Ovary (tissue), 9 donors: ENCODE measurements around the gene CAPN5. TPM values are rescaled to one million over a fixed set of nuclear protein-coding genes. Genes with fewer than 3 reads are reported as not detected.

Experiments used
- DNase-seq, 5 donors: peaks; one replicate each; pipeline ENCODE4 v3.0.0-alpha.2; 2019 to 2020
- H3K27ac ChIP-seq, 2 donors: fragments of 200-600 bp; one replicate each; pipeline versions ENCODE4 v1.5.1 to v1.8.0; 2019 to 2022
- H3K27me3 ChIP-seq: fragments of 200-600 bp; one replicate; pipeline ENCODE4 v1.8.0; 2022
- H3K36me3 ChIP-seq: fragments of 200-600 bp; sonication (generic); one replicate; pipeline ENCODE4 v1.5.1; 2019
- H3K4me1 ChIP-seq: one replicate; pipeline ENCODE4 v1.8.1; 2013; ENCODE audit warnings: mild to moderate bottlenecking, moderate library complexity; ENCODE audit not compliant: insufficient read depth
- H3K4me3 ChIP-seq: fragments of 200-600 bp; sonication (generic); one replicate; pipeline ENCODE4 v1.5.1; 2017
- H3K9me3 ChIP-seq, 2 donors: fragments of 200-600 bp in 1 of 2; sonication (generic) in 1 of 2; one replicate each; pipeline versions ENCODE4 v1.5.1 to v1.8.1; 2013 to 2019; ENCODE audit warnings: mild to moderate bottlenecking in 1 of 2, moderate library complexity in 1 of 2
- EP300 ChIP-seq: sonication (generic); formaldehyde crosslinking; IDR thresholded peaks from one replicate; pipeline ENCODE4 v1.6.1; 2017; ENCODE audit warnings: antibody characterized with exemption
- POLR2A ChIP-seq: fragments of 450-650 bp; IDR thresholded peaks from one replicate; pipeline ENCODE4 v1.6.1; 2017; ENCODE audit warnings: antibody characterized with exemption, mild to moderate bottlenecking, moderate library complexity
- WGBS, 3 donors: extraction: QIAGEN DNeasy Blood & Tissue Kit in 1 of 3; methylation state at CpG; one replicate each; pipeline versions ENCODE4 v1.1.5 to v1.1.7; 2013 to 2017; 5-methylcytosine and 5-hydroxymethylcytosine counted together
- intact Hi-C, 4 donors: fragments of 100-400 bp; cut with DNase I; formaldehyde crosslinking; loops; one replicate each; pipeline versions ENCODE4 v1.11.0 to v1.15.1; 2022 to 2023
- polyA plus RNA-seq, 2 donors: library from polyadenylated mRNA; stranded (reverse); fragments of 200-250 nt in 1 of 2; fragments of 350-450 nt in 1 of 2; fragmentation: Illumina TruSeq in 1 of 2; extraction: RNeasy Lipid Tissue Mini Kit (QIAGEN cat#74804) in 1 of 2; gene quantifications; one replicate each; pipeline ENCODE4 v1.2.3, GENCODE V29; 2013 to 2014
- total RNA-seq, 7 donors: library from RNA; depleted of rRNA in 2 of 7; stranded (reverse); fragments of >200 nt in 2 of 7; fragmentation: NEBNext Ultra II Directional in 3 of 7; extraction: Animal tissue kit (Norgen Biotek cat#: 25700) in 3 of 7; gene quantifications; one replicate each; pipeline versions ENCODE4 v1.1.0 to v1.2.4, GENCODE V29; 2016 to 2023
- TF ChIP-seq, protein P1 (sequence below), 3 donors: fragments of 450-650 bp in 2 of 3; fragments of 200-600 bp in 1 of 3; IDR thresholded peaks; one replicate each; pipeline versions ENCODE4 v1.5.1 to v1.8.0; 2016 to 2022; ENCODE audit warnings: antibody characterized with exemption in 3 of 3, mild to moderate bottlenecking in 1 of 3
- donor health status: DM: no; HTN: no; CAD: no; lungs with moderate emphysema.
- donor health status: DM: no; HTN: no; CAD: no.
- donor health status: Bipolar disorder and iron deficiency.
- donor health status: DM: yes; HTN: yes; CAD: no.
- donor health status: DM: no; HTN: no; CAD: no.
- donor health status: DM: yes; HTN: yes; CAD: no.

Gene CAPN5
- total and polyA plus RNA-seq, 9 donors = 3.0 to 82.2 (median 21.3) TPM

DNA sequence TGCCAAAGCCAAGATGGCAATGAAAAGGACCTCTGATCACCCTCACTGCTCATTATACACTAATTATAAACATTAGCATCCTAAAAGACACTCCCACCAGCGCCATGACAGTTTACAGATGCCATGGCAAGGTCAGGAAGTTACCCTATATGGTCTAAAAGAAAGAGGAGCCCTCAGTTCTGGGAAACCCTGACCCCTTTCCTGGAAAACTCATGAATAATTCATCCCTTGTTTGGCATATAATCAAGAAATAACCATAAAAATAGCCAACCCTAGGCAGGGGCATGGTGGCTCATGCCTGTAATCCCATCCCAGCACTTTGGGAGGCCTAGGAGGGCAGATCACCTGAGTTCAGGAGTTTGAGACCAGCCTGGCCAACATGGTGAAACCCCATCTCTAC lies 12.7 kb upstream of the CAPN5 start:
- no peak for DNase-seq
- Histone ChIP-seq H3K27me3 (no peaks in the 10 kb centered on the region), H3K4me3 (no peak overlapping the region), H3K9me3 (no peaks in the 10 kb centered on the region), H3K36me3 (no peaks in the 10 kb centered on the region), H3K4me1 (no peaks in the 10 kb centered on the region), H3K27ac (no peak overlapping the region)
- 42 to 61% (median 47%) methylated on average over 1 of the region's 1 CpG for WGBS, 3 donors
- TF ChIP-seq EP300 = no peak
- TF ChIP-seq, protein P1, sequence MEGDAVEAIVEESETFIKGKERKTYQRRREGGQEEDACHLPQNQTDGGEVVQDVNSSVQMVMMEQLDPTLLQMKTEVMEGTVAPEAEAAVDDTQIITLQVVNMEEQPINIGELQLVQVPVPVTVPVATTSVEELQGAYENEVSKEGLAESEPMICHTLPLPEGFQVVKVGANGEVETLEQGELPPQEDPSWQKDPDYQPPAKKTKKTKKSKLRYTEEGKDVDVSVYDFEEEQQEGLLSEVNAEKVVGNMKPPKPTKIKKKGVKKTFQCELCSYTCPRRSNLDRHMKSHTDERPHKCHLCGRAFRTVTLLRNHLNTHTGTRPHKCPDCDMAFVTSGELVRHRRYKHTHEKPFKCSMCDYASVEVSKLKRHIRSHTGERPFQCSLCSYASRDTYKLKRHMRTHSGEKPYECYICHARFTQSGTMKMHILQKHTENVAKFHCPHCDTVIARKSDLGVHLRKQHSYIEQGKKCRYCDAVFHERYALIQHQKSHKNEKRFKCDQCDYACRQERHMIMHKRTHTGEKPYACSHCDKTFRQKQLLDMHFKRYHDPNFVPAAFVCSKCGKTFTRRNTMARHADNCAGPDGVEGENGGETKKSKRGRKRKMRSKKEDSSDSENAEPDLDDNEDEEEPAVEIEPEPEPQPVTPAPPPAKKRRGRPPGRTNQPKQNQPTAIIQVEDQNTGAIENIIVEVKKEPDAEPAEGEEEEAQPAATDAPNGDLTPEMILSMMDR (IDR thresholded peaks at IDR 0.05) = no peak
- no peak for TF ChIP-seq POLR2A
- intact Hi-C loops = no loop called here

DNA sequence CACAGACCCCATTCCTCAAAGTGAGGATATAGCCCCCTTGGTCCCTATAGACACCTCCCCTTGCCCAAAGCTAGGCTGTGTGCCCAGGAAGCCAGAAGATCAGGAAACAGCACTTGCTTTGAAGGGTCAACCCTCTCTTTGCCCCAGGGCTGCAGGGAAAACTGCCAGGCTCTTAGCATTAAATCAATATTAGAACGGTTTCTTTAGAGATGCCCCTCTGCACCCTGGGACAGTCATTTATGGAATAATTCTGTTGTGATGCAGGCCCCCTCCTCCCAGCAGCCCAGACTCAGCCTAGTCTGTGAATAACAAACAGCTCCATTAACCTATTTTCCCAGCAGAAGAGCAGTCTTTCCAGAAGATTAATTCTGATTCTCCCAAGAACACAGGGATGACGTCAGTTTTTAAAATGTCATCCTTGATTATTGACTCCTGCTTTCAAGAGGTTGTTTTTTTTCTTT lies 11.6 kb upstream of the CAPN5 start:
- intact Hi-C loops = no loop called here
- no peak overlapping the region for H3K4me3 ChIP-seq
- no peaks in the 10 kb centered on the region for H3K27me3 ChIP-seq
- H3K9me3 ChIP-seq = no peaks in the 10 kb centered on the region
- TF ChIP-seq POLR2A = no peak
- TF ChIP-seq EP300 = no peak
- TF ChIP-seq, protein P1 (IDR thresholded peaks at IDR 0.05) = no peak
- WGBS, 3 donors = 63 to 83% (median 82%) methylated on average over 2 of the region's 2 CpGs
- H3K36me3 ChIP-seq = no peaks in the 10 kb centered on the region
- H3K27ac ChIP-seq = no peak overlapping the region
- H3K4me1 ChIP-seq = no peaks in the 10 kb centered on the region
- no peak for DNase-seq

DNA sequence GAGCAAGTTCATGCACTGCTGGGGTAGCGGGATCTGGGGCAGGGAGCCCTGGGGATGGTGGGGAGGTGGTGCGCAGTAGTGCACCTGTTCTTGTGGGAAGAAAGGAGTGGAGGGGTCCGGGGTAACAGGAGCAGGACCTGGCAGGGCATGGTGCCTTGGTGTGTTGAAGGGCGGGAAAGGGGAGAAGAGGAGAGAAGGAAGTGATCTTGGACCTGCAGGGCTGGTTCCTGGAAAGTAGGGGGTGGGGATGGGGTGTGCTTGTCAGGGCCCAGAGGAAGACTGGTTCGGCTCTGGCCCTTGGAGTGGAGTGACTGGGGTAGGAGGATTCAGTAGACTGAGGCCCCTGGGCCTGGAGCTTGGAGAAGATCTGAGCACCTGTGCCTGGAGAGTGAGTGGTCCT lies 10.9 kb upstream of the CAPN5 start:
- H3K27ac ChIP-seq = no peak overlapping the region
- no peak overlapping the region for H3K4me3 ChIP-seq
- WGBS, 3 donors = 92 to 95% (median 94%) methylated on average over 5 of the region's 5 CpGs
- H3K27me3 ChIP-seq = no peaks in the 10 kb centered on the region
- no peak for TF ChIP-seq EP300
- no peak for TF ChIP-seq POLR2A
- TF ChIP-seq, protein P1 (IDR thresholded peaks at IDR 0.05) = no peak
- H3K36me3 ChIP-seq = no peaks in the 10 kb centered on the region
- intact Hi-C loops = no loop called here
- no peaks in the 10 kb centered on the region for H3K9me3 ChIP-seq
- no peak for DNase-seq
- H3K4me1 ChIP-seq = no peaks in the 10 kb centered on the region

DNA sequence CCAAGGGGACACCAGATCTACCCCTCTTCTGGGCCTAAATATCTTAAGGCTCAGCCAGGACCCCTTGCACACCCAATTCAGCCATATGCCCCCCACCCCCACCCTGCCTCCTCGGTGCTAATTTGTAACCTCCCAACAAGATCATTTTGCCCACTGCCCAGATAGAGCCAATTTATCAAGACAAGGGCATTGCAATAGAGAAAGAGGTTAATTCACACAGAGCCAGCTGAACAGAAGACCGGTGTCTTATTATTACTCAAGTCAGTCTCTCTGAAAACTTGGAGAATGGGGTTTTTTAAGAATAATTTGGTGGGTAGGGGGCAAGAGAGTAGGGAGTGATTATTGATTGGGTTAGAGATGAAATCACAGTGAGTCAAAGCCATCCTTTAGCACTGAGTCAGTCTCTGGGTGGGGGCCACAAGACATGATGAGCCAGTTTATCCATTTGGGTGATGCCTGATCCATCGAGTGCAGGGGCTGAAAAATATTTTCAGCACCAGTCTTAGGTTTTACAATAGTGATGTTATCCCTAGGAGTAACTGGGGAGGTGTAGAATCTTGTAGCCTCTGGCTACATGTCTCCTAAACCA lies 9.9 kb upstream of the CAPN5 start:
- intact Hi-C loops = no loop called here
- H3K27ac ChIP-seq = no peak overlapping the region
- DNase-seq = no peak
- TF ChIP-seq POLR2A (no peak), EP300 (no peak)
- TF ChIP-seq, protein P1 (IDR thresholded peaks at IDR 0.05) = no peak
- H3K4me3 ChIP-seq = no peak overlapping the region
- 82 to 89% (median 87%) methylated on average over 3 of the region's 3 CpGs for WGBS, 3 donors
- no peaks in the 10 kb centered on the region for H3K4me1 ChIP-seq
- H3K27me3 ChIP-seq = no peaks in the 10 kb centered on the region
- H3K36me3 ChIP-seq = no peaks in the 10 kb centered on the region
- H3K9me3 ChIP-seq = no peaks in the 10 kb centered on the region
